GM18498 (cell line): ENCODE measurements around the gene UBE2S.
"Not testable (repeated sequence)": the region's sequence is repeated elsewhere in the genome, so short reads cannot be mapped to it uniquely, and the experiment has no call there.

ENCODE experiments used
- ATAC-seq: cut with Tn5 transposase; IDR thresholded peaks from one replicate; pipeline ENCODE4 v1.9.1; 2021; ENCODE audit warnings: mild to moderate bottlenecking, moderate library complexity; ENCODE audit not compliant: unreplicated experiment

UBE2S gene

DNA sequence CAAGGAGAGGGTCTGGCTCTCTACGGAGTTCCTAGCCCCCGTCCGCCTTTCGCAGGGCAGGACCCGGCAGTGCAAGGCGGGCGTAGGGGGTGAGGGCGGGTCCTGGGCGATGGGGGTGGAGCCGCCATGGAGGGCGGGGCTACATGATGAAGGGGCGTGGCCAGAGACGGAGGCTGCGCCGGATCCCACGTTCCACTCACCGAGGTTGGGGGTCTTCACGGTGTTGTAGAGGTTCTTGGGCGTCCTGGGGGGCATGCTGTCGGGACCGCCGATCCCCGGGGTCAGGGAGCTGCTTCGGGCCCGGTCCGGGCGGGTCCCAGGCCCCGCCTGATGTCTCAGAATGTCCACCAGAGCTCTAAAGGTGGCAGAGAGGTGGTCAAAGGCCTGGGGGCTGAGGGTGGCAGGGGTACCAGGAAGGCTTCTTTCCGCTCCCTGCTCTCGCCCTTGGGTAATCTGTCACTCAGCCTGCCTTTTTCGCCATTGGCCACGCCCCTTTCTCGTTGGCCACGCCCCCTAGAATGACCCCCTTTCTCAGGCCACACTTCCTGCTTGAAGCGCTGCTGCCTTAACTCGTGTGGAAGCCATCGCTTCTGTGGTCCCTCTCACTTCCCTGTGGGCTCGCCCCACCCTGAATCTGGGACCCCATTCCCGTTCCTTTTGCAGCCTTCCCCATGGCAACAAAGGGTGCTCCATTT, 33.0 kb upstream of the UBE2S start:
- ATAC-seq, result no peak

- no peak for ATAC-seq
Measured at GRCh38 chr19:55439052-55439451, 31.5 kb upstream of the UBE2S start.

- ATAC-seq, result no peak
Measured at GRCh38 chr19:55437410-55437809, 29.8 kb upstream of the UBE2S start.

DNA sequence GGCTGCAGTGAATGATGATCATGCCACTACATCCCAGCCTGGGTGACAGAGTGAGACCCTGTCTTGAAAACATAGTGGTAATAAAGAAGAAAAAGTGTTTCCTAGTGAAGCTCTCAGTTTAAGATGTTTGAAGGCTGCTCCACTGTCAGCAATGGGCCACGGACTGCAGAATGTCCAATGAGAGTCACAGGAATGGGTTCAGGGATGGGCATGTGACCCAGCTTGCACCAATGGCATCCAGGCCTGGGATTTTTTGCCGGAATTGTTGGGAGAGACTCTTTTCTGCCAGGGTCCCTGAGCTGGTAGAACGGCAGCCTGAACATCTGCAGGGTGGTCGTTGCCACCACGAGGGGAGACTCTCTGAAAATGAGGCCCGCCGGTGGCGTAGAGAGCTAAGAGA, 29.3 kb upstream of the UBE2S start:
- ATAC-seq, result no peak

GRCh38 chr19:55435020-55435419, 27.4 kb upstream of the UBE2S start:
- ATAC-seq, result no peak

DNA sequence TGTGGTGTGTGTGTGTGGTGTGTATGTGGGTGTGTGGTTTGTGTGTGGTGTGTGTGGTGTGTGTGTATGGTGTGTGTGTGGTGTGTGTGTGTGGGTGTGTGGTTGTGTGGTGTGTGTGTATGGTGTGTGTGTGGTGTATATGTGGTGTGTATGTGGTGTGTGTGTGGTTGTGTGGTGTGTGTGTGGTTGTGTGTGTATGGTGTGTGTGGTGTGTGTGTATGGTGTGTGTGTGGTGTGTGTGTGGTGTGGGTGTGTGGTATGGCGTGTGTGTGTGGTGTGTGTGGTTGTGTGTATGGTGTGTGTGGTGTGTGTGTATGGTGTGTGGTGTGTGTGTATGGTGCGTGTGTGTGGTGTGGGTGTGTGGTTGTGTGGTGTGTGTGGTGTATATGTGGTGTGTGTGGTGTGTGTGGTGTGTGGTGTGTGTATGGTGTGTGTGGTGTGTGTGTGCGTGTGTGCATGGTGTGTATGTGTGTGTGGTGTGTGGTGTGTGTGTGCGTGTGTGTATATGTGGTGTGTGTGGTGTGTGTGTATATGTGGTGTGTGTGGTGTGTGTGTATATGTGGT, 26.9 kb upstream of the UBE2S start:
- ATAC-seq, result no peak

DNA sequence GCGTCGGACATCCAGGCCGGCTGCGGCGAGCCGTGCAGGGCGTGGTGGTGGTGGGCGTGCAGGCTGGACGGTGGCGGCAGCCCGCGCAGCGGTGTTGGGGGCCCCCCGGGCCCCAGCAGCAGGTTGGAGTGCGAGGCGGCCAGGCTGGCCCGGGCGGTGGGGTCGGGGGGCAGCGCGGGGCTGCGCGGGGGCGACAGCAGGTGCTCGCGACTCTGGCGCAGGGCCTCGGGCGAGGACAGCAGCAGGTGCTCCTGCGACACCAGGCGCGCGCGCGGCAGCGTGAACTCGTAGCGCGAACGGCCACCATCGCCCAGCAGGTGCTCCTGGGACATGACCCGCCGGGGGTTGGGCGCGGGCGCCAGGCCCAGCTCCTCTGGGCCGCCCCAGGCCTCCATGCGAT, 25.7 kb upstream of the UBE2S start:
- no peak for ATAC-seq

DNA sequence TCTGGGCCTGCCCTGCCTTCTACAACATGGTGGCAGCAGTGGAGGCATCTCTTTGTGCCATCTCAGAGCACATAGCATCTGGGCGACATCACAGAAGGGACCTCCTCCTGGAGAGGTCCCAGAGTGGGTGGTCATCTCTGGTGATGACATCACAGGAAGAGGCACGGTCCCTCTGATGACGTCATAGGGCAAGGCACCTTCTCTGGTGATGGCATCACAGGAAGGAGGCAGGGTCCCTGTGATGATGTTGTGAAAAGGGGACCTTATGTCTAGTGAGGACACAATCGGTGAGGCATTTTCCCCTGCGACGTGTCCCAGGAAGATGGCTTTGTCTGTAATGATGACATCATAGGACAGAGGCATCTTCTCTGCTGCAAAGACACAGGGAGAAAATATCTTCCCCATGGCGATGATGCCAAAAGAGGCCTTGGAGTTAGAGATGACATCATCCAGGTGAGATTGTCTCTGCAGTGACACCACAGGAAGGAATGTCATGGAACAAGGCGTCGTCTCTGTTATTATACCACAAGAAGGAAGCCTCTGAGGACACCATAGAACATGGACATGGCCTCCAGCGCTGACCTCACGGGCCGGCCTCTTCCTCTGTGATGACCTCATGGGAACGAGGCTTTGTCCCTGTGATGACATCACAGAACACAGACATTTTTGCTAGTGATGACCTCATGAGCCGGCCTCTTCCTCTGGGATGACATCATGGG, 24.8 kb upstream of the UBE2S start:
- ATAC-seq, result no peak

DNA sequence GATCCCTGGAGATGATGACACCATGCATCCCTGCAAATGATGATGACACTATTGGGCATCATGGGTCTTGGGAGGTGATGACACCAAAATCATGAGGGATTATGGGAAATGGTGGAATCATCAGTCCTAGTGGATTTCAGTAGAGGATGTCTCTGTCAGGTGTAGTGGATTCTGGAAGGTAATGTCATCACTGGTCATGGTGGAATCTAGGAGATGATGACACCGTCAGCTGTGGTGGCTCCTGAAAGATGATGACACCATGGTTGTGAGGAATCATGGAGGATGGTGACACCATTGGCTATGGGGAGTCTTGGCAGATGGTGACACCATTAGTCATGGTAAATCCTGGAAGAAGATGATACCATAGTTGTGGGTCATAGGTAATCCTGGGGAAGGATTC, 23.6 kb upstream of the UBE2S start:
- ATAC-seq, result no peak

DNA sequence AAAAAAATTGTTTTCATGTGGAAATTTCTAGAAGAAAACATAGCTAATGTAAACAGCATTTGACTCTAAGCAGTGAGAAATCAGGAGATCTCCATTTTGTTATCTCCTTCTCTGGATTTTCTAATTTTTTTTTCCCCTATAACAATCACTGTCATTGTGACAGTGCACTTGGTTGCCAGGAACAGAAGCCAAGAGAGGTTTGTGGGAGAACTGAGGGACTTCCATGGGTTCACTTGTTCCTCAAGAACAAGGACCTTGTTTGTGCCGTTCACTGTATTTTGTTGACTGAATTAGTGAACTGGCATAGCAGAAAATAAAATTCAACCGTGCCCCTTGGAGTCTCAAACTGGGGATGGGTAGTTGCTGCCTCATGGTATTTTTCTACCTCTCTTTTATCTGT, 18.5 kb upstream of the UBE2S start:
- no peak for ATAC-seq

DNA sequence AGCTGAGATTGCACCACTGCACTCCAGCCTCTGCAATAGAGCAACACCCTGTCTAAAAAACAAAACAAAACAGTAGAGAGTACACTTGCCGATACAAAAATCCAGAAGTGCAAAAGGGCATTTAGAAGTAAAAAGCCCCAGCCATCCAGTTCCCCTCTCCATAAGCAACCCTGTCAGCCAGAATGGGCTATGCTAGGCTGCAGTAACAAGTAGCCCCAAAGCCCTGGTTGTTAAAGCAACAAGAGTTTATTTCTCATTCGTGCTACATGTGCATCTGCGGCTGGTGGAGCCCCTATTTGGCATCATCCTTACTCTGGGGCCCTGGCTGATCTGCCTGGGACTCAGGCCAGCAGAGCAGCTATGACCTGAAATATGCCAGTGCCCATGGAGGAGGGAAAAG, 16.9 kb upstream of the UBE2S start:
- ATAC-seq, result no peak

DNA sequence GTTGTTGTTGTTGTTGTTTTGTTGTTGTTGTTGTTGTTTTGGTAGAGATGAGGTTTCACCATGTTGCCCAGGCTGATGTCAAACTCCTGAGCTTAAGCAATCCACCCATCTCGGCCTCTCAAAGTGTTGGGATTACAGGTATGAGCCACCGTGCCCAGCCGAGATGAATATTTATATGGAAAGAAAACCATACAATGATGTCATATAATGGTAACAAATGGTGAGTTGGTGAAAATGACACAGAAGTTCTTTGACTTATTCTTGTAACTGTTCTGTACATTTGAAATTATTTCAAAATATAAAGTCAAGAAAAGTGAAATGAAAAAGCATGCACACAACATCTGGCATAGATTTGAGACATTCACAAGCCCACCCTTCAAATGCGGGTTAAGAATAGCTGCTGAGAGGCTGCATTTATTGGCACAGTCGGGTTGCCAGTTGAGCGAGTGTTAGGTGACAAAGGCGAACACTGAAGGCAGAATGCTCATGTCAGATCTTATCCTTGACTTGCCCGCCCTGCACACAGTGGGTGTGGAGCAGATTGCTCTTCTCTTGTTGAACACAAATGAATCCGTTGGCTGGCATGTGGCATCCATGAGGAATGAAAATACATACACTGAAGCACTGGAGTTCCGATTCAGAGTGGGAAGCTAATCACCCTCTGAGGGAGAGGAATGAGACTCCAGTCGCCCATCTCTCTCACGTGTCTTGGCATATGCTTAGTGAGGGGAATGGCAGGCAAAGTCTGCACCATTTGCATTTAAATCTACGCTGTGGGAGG, 15.8 kb upstream of the UBE2S start:
- no peak for ATAC-seq

DNA sequence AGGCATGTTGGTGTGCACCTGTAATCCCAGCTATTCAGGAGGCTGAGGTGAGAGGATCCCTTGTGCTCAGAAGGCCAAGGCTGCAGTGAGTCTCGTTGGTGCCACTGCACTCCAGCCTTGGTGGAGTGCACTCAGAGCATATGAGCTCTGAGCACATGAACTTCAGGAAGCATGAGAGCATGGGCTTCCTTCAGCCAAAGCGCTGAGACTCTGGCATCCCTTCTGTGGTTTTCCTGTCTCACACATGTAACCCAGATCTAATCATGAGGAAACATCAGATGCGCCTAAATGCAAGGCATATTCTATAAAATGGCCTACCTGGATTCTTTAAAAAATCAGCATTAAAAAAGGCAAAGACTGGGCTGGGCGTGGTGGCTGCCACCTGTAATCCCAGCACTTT, 13.7 kb upstream of the UBE2S start:
- not testable (repeated sequence) for ATAC-seq

DNA sequence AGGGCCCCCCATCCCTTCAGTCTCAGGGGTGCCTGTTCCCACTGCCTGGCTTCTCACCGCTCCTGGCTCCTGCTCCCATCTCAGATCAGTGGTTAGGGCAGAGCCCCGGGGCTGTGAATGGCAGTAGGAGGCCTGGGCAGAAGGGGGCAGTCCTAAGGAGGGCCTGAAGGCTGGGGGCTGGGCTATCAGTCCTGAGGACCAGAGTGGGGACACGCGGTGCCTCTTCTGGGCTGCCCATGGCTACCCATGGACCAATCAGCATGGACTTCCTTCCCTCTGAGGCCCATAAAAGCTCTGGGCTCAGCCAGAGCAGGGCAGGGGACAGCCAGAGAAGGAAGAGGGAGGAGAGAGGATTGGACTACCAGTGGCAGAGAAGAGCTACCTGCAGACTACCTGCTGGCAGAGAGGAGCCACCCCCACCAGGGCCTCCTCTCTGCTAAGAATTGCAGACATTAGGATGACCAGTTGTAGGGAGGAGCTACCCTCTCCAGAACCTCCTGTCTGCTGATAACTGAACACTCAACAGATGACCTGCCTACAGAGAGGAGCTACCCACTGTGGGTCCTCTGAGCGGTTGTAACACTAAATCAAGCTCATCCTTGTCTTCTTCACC, 12.1 kb upstream of the UBE2S start:
- ATAC-seq, result no peak

DNA sequence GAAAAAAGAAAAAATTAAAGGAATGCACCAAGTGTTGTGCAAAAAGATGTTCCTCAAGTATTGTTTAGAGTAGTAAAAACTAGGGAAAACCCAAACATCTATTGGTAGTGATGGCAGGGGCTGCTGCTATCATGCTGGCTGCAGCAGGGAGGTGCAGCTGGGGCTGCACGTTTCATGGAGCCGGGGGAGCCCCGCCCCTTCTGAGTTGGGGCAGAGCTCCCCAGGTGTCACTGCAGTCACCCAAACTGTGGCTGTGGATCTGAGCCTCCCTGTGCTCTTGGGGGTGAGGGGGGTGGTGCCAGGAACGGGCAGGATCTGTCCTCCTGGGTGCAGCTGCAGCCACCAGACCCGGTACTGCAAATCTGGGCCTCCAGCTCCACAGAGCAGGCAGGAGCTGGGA, 11.5 kb upstream of the UBE2S start:
- ATAC-seq, result no peak

DNA sequence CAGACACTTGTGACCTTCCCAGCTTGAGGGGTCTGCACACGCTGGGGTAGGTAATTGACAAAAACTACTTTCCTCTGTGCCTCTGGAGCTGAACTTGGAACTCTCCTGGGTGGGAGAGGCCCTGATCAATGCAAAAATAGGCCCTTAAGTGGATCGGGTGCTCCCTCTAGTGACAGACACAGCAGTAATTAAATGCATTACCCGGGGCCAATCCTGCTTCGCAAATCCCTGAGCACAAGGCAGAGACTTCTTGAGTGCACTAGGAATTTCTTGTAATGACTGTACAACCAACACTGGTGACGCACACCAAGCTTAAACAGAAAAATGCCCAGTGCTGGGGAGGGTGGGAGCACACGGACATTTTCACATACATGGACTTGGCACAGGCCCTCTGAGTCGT, 10.6 kb upstream of the UBE2S start:
- no peak for ATAC-seq

GRCh38 chr19:55410168-55410567, 2.6 kb upstream of the UBE2S start:
- ATAC-seq, result no peak

- not testable (repeated sequence) for ATAC-seq
Measured at GRCh38 chr19:55409179-55409578, 1.6 kb upstream of the UBE2S start.

DNA sequence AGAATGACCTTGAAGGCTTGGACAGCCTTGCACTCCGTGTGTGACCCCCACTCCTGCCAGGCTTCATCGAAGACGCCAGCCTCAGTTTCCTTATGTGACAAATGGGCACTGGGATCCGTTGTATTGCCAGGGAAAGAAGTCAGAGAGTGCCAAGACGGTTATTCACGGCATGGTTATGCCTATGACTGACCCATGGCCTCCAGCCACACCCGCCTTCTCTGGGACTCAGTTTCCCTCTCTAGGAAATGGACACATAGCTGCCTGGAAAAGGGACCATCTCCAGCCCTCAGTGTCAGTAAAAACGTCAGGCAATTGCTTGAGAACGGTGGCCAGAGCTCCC, 915 bp upstream of the UBE2S start:
- ATAC-seq, result no peak

DNA sequence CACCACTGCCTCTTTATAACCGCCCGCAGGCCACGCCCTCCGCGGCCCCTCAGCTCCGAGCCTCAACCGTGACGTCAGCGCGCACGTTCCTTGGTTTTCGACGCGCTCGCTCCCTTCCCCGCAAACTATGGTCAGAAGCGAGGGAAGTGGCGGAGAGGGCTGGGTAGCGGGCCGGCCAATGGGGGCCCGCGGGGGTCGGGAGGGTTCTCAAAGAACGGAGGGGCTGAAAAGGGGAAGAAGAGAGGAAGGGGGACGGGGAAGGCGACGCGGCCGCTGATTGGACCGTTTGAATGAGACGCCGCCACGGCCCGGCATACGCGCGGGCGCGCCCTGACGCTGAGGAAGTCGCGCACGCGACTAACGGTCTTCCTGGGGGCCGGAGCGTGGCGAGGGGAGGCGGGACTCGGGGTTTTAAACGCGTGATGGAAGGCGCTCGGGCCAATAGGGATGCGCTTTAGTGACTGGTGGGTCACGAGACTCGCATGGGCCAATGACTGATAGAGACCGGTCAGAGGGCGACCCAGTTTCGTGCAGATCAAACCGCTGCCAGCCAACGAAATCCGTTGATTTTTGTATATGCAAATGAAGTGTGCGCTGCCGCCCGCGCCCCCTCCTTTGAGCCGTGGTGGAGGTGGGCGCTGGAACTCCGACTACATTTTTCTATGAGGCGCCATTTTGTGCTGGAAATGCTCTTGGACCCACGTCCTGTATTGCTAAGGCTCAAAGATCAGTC, 378 bp upstream of the UBE2S start:
- peak; percentile 80 for ATAC-seq
